ENCODE data around the gene ZNF527. TPM values are rescaled to one million over a fixed set of nuclear protein-coding genes. Genes with fewer than 3 reads are reported as not detected.
A peak's percentile ranks its signal among the peaks of the same experiment; 100 is the strongest.

ZNF527 gene
- total and polyA plus RNA-seq, 2 donors from 2014 or later = 3.6 to 8.2 TPM

GRCh38 chr19:37413313-37414084 lies 42.6 kb downstream of the ZNF527 start:
- peaks cover 0 to 28% (median 13%) of the 10 kb centered on the region in 3 donors for H3K36me3 ChIP-seq (ENCODE audit: control insufficient read depth in 2 of 3, insufficient read depth in 3 of 3, low read length in 3 of 3)
- peak overlapping the region in 2 of 3 donors; percentile 37 to 47 for H3K4me3 ChIP-seq (ENCODE audit: low read length in 3 of 3)
- intact Hi-C loops (cut with DNase I) = no loop called here
- no peaks in the 10 kb centered on the region for H3K4me1 ChIP-seq (ENCODE audit: control insufficient read depth in 2 of 3, insufficient read depth in 2 of 3, low read depth in 1 of 3, low read length in 3 of 3)
- peaks cover 18 to 81% (median 49%) of the 10 kb centered on the region in 3 donors for H3K9me3 ChIP-seq (ENCODE audit: control insufficient read depth in 2 of 3, insufficient read depth in 1 of 3, low read length in 3 of 3)
- H3K27me3 ChIP-seq (ENCODE audit: control insufficient read depth, insufficient read depth, low read length) = no peaks in the 10 kb centered on the region
- no peak overlapping the region for H3K9ac ChIP-seq (ENCODE audit: low read length in 3 of 3)
- no peak for DNase-seq
- no peak for TF ChIP-seq CTCF (IDR thresholded peaks at IDR 0.05; ENCODE audit: borderline replicate concordance, extremely low read depth, insufficient read depth)
- FAIRE-seq = no peak
- H3K27ac ChIP-seq (ENCODE audit: low read depth in 2 of 2, low read length in 2 of 2) = no peak overlapping the region

Other genes with a start within 250 kb of the ZNF527 start
- gene ZNF585A, start 198.4 kb upstream of the ZNF527 start, total RNA-seq = 10.2 TPM
- 25.8 TPM for gene ZNF585A, start 198.4 kb upstream of the ZNF527 start, polyA plus RNA-seq (ENCODE audit: insufficient read depth, low read depth, low replicate concordance)
- 23.7 TPM for gene ZNF585B, start 160.6 kb upstream of the ZNF527 start, total RNA-seq
- gene ZNF585B, start 160.6 kb upstream of the ZNF527 start, polyA plus RNA-seq (ENCODE audit: insufficient read depth, low read depth, low replicate concordance) = 4.6 TPM
- gene ZNF383, start 152.9 kb upstream of the ZNF527 start, total RNA-seq = 11.5 TPM
- gene ZNF383, start 152.9 kb upstream of the ZNF527 start, polyA plus RNA-seq (ENCODE audit: insufficient read depth, low read depth, low replicate concordance) = 4.3 TPM
- gene ZNF569, start 96.3 kb downstream of the ZNF527 start, total RNA-seq = 6.9 TPM
- 2.7 TPM for gene ZNF569, start 96.3 kb downstream of the ZNF527 start, polyA plus RNA-seq (ENCODE audit: insufficient read depth, low read depth, low replicate concordance)
- gene ZNF570, start 98.3 kb downstream of the ZNF527 start, total RNA-seq = 8.2 TPM
- 2.4 TPM for gene ZNF570, start 98.3 kb downstream of the ZNF527 start, polyA plus RNA-seq (ENCODE audit: insufficient read depth, low read depth, low replicate concordance)
- 12.9 TPM for gene ZNF793, start 135.8 kb downstream of the ZNF527 start, total RNA-seq
- 4.3 TPM for gene ZNF793, start 135.8 kb downstream of the ZNF527 start, polyA plus RNA-seq (ENCODE audit: insufficient read depth, low read depth, low replicate concordance)
- gene ZNF571, start 223.7 kb downstream of the ZNF527 start, total RNA-seq = 8.1 TPM
- gene ZNF571, start 223.7 kb downstream of the ZNF527 start, polyA plus RNA-seq (ENCODE audit: insufficient read depth, low read depth, low replicate concordance) = 4.0 TPM
- gene ZNF540, start 223.8 kb downstream of the ZNF527 start, total RNA-seq = 8.4 TPM
- gene ZNF540, start 223.8 kb downstream of the ZNF527 start, polyA plus RNA-seq (ENCODE audit: insufficient read depth, low read depth, low replicate concordance) = 5.4 TPM

Measured in kidney (tissue), 14 donors.